SK-N-SH treated with all-trans-retinoic acid at 6 μM for 48 hours (cell line): ENCODE results near the gene UEVLD.

Experiments
- ATAC-seq: fragments of 200-7000 bp; cut with Tn5 transposase; 3 replicates; pipeline ENCODE4 v1.9.1; 2020; ENCODE audit warnings: mild to moderate bottlenecking, moderate library complexity
- ARNTL ChIP-seq: fragments of 450-650 bp; formaldehyde crosslinking; IDR thresholded peaks from 2 replicates; pipeline ENCODE4 v1.5.0; 2020; ENCODE audit warnings: low read depth, mild to moderate bottlenecking, moderate library complexity, borderline replicate concordance
- CREB5 ChIP-seq: fragments of 250-450 bp; sonication (Bioruptor Pico); IDR thresholded peaks from 2 replicates; pipeline ENCODE4 v1.5.1; 2020; ENCODE audit warnings: low read depth, mild to moderate bottlenecking, moderate library complexity
- CSDC2 ChIP-seq: fragments of 250-450 bp; sonication (Bioruptor Pico); IDR thresholded peaks from 2 replicates; pipeline ENCODE4 v1.5.0; 2020; ENCODE audit warnings: mild to moderate bottlenecking, moderate library complexity
- ESRRG ChIP-seq: fragments of 250-450 bp; sonication (Bioruptor Pico); IDR thresholded peaks from 2 replicates; pipeline ENCODE4 v1.6.1; 2021; ENCODE audit warnings: mild to moderate bottlenecking
- ISL1 ChIP-seq: fragments of 250-450 bp; sonication (Bioruptor Pico); IDR thresholded peaks from 2 replicates; pipeline ENCODE4 v2.1.2; 2022; ENCODE audit warnings: mild to moderate bottlenecking, moderate library complexity
- OSR1 ChIP-seq: fragments of 250-450 bp; sonication (Bioruptor Pico); IDR thresholded peaks from 2 replicates; pipeline ENCODE4 v1.8.0; 2022; ENCODE audit warnings: moderate library complexity, mild to moderate bottlenecking, inconsistent platforms
- PATZ1 ChIP-seq: fragments of 250-450 bp; sonication (Bioruptor Pico); IDR thresholded peaks from 2 replicates; pipeline ENCODE4 v1.8.0; 2020; ENCODE audit warnings: mild to moderate bottlenecking, moderate library complexity, borderline replicate concordance
- PPARA ChIP-seq: fragments of 250-450 bp; sonication (Bioruptor Pico); IDR thresholded peaks from 2 replicates; pipeline ENCODE4 v1.5.0; 2020; ENCODE audit warnings: mild to moderate bottlenecking, borderline replicate concordance
- RARB ChIP-seq: fragments of 250-450 bp; sonication (Bioruptor Pico); IDR thresholded peaks from 2 replicates; pipeline ENCODE4 v1.8.0; 2021; ENCODE audit warnings: mild to moderate bottlenecking, moderate library complexity
- SNAI2 ChIP-seq: fragments of 250-450 bp; sonication (Bioruptor Pico); IDR thresholded peaks from 2 replicates; pipeline ENCODE4 v1.5.0; 2020; ENCODE audit warnings: mild to moderate bottlenecking, moderate library complexity
- TOX ChIP-seq: fragments of 250-450 bp; sonication (Bioruptor Pico); IDR thresholded peaks from 2 replicates; pipeline ENCODE4 v1.8.0; 2021; ENCODE audit warnings: mild to moderate bottlenecking, moderate library complexity, borderline replicate concordance
- ZC3H10 ChIP-seq: fragments of 250-450 bp; sonication (Bioruptor Pico); IDR thresholded peaks from 2 replicates; pipeline ENCODE4 v1.5.1; 2021; ENCODE audit warnings: mild to moderate bottlenecking, moderate library complexity
- ZFP3 ChIP-seq: fragments of 250-450 bp; sonication (Bioruptor Pico); IDR thresholded peaks from 2 replicates; pipeline ENCODE4 v1.5.0; 2020; ENCODE audit warnings: mild to moderate bottlenecking, moderate library complexity
- ZFP30 ChIP-seq: fragments of 450-650 bp; formaldehyde crosslinking; IDR thresholded peaks from 2 replicates; pipeline ENCODE4 v1.5.0; 2022; ENCODE audit warnings: mild to moderate bottlenecking, moderate library complexity
- ZNF565 ChIP-seq: fragments of 450-650 bp; formaldehyde crosslinking; conservative IDR thresholded peaks from 2 replicates; pipeline ENCODE4 v1.5.0; 2020; ENCODE audit warnings: low read depth, mild to moderate bottlenecking, moderate library complexity
- ZNF8 ChIP-seq: fragments of 450-650 bp; formaldehyde crosslinking; IDR thresholded peaks from 2 replicates; pipeline ENCODE4 v1.5.0; 2020; ENCODE audit warnings: mild to moderate bottlenecking, moderate library complexity
- TF ChIP-seq, protein P1 (sequence below): fragments of 250-450 bp; sonication (Bioruptor Pico); IDR thresholded peaks from 2 replicates; pipeline ENCODE4 v1.5.0; 2020; ENCODE audit warnings: mild to moderate bottlenecking, moderate library complexity
- TF ChIP-seq, protein P2 (sequence below): fragments of 250-450 bp; sonication (Bioruptor Pico); IDR thresholded peaks from 2 replicates; pipeline ENCODE4 v1.8.0; 2021; ENCODE audit warnings: low read depth, mild to moderate bottlenecking, moderate library complexity, borderline replicate concordance

UEVLD gene

DNA sequence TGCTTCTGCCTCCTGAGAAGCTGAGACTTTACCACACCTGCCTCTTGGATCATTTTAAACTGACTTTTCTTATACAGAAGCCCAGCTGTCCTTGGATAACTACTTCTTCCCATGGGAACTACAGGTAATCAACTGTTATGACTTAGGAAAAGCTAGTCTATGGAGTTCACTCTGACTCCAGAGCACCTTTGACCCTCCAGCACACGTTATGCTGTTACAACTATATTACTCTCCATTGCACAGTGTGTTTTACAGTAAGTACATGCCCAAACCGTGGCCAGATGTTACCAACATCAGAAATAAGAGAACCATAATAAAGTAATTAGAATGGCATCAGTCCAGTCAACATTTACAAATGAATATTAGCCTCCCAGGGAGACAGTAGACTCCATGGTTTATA is 40.5 kb downstream of the UEVLD start:
- TF ChIP-seq, protein P1, sequence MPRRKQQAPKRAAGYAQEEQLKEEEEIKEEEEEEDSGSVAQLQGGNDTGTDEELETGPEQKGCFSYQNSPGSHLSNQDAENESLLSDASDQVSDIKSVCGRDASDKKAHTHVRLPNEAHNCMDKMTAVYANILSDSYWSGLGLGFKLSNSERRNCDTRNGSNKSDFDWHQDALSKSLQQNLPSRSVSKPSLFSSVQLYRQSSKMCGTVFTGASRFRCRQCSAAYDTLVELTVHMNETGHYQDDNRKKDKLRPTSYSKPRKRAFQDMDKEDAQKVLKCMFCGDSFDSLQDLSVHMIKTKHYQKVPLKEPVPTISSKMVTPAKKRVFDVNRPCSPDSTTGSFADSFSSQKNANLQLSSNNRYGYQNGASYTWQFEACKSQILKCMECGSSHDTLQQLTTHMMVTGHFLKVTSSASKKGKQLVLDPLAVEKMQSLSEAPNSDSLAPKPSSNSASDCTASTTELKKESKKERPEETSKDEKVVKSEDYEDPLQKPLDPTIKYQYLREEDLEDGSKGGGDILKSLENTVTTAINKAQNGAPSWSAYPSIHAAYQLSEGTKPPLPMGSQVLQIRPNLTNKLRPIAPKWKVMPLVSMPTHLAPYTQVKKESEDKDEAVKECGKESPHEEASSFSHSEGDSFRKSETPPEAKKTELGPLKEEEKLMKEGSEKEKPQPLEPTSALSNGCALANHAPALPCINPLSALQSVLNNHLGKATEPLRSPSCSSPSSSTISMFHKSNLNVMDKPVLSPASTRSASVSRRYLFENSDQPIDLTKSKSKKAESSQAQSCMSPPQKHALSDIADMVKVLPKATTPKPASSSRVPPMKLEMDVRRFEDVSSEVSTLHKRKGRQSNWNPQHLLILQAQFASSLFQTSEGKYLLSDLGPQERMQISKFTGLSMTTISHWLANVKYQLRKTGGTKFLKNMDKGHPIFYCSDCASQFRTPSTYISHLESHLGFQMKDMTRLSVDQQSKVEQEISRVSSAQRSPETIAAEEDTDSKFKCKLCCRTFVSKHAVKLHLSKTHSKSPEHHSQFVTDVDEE (CRISPR knock-in tag), result no peak
- no peak for TF ChIP-seq PPARA (CRISPR knock-in tag)
- TF ChIP-seq ZNF565 (CRISPR knock-in tag), result no peak
- no peak for TF ChIP-seq ZNF8 (CRISPR knock-in tag)
- TF ChIP-seq RARB (CRISPR knock-in tag), result no peak
- no peak for TF ChIP-seq ESRRG
- no peak for TF ChIP-seq ISL1
- TF ChIP-seq TOX (CRISPR knock-in tag), result no peak
- TF ChIP-seq CREB5 (CRISPR knock-in tag), result no peak
- TF ChIP-seq PATZ1 (CRISPR knock-in tag), result no peak
- TF ChIP-seq CSDC2, result no peak
- TF ChIP-seq ZFP3 (CRISPR knock-in tag), result no peak
- ATAC-seq, result no peak

DNA sequence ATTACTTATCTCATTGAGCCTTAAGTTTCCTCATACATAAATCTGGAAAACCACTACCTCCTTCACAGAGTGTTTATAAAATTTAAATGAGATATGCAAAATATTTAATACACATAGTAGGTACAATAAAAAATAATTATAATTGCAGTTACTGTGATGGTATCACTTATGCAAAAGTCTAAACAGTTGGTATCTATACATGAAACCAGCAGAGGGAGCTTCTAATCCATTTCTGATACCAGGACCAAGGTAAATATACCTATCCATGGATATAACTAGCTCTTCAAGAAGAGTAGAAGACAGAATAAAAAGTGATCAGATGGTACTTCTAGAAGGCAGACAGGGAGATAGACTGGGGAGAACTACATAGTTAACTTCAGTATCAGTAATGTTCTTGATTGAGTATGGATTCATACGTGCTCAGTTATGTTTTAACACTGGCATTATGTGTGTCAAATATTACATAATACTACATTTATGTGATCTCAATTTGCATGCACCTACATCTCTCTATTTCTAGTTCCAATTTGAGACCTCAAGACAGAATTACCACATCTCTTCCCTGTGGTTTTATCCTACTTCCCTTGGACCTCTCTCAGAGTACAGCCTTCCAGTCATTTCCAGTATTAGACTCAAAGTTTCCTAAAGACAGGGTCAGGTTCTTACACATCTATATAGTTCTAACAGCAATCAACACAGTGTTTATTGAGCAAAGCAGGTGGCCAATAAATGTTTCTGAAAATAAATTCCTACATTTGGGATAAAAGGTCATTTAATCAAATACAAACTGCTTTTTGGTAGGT is 48.1 kb downstream of the UEVLD start:
- peak; percentile 80 for ATAC-seq
- no peak for TF ChIP-seq TOX (CRISPR knock-in tag)
- no peak for TF ChIP-seq ZNF565 (CRISPR knock-in tag)
- TF ChIP-seq ARNTL (CRISPR knock-in tag), result no peak
- TF ChIP-seq ISL1, result no peak
- no peak for TF ChIP-seq ESRRG
- no peak for TF ChIP-seq SNAI2 (CRISPR knock-in tag)
- TF ChIP-seq OSR1 (CRISPR knock-in tag), result no peak
- TF ChIP-seq, protein P2, sequence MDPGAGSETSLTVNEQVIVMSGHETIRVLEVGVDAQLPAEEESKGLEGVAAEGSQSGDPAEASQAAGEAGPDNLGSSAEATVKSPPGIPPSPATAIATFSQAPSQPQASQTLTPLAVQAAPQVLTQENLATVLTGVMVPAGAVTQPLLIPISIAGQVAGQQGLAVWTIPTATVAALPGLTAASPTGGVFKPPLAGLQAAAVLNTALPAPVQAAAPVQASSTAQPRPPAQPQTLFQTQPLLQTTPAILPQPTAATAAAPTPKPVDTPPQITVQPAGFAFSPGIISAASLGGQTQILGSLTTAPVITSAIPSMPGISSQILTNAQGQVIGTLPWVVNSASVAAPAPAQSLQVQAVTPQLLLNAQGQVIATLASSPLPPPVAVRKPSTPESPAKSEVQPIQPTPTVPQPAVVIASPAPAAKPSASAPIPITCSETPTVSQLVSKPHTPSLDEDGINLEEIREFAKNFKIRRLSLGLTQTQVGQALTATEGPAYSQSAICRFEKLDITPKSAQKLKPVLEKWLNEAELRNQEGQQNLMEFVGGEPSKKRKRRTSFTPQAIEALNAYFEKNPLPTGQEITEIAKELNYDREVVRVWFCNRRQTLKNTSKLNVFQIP, result no peak
- TF ChIP-seq CSDC2, result no peak
- TF ChIP-seq, protein P1 (CRISPR knock-in tag), result no peak
- TF ChIP-seq RARB (CRISPR knock-in tag), result no peak
- no peak for TF ChIP-seq PATZ1 (CRISPR knock-in tag)
- no peak for TF ChIP-seq ZFP30
- TF ChIP-seq ZC3H10, result no peak
